Liver (tissue), 9 donors: ENCODE data around the gene STAM2. TPM values are rescaled to one million over a fixed set of nuclear protein-coding genes. Genes with fewer than 3 reads are reported as not detected.
A peak's percentile ranks its signal among the peaks of the same experiment; 100 is the strongest.
"Not testable (repeated sequence)": the region's sequence is repeated elsewhere in the genome, so short reads cannot be mapped to it uniquely, and the experiment has no call there.

Experiments
- DNase-seq: peaks from one replicate; pipeline ENCODE4 v3.0.0-alpha.2; 2017; ENCODE audit warnings: low spot score
- H3K27ac ChIP-seq, 2 donors: one replicate each; pipeline ENCODE4 v1.7.0; 2013; ENCODE audit warnings: inconsistent platforms in 2 of 2, low read length in 2 of 2, control low read depth in 1 of 2, low read depth in 1 of 2, mild to moderate bottlenecking in 1 of 2
- H3K27me3 ChIP-seq, 4 donors: one replicate each; pipeline versions ENCODE4 v1.6.1 to v1.7.0; 2013; ENCODE audit warnings: low read length in 3 of 4, inconsistent platforms in 1 of 4, mild to moderate bottlenecking in 1 of 4, moderate library complexity in 1 of 4; ENCODE audit not compliant: control insufficient read depth in 4 of 4, insufficient read depth in 4 of 4
- H3K36me3 ChIP-seq, 4 donors: one replicate each; pipeline versions ENCODE4 v1.6.1 to v1.7.0; 2013; ENCODE audit warnings: low read length in 3 of 4, mild to moderate bottlenecking in 3 of 4, low read depth in 1 of 4, moderate library complexity in 1 of 4; ENCODE audit not compliant: control insufficient read depth in 4 of 4, insufficient read depth in 3 of 4
- H3K4me1 ChIP-seq, 4 donors: one replicate each; pipeline versions ENCODE4 v1.6.1 to v1.7.0; 2013; ENCODE audit warnings: low read length in 3 of 4, mild to moderate bottlenecking in 3 of 4, moderate library complexity in 1 of 4; ENCODE audit not compliant: control insufficient read depth in 4 of 4, insufficient read depth in 4 of 4
- H3K4me3 ChIP-seq, 3 donors: one replicate each; pipeline versions ENCODE4 v1.6.1 to v1.7.0; 2013; ENCODE audit warnings: low read length in 3 of 3, control low read depth in 1 of 3, low read depth in 1 of 3, mild to moderate bottlenecking in 1 of 3
- H3K9ac ChIP-seq, 2 donors: one replicate each; pipeline ENCODE4 v1.7.0; 2013; ENCODE audit warnings: low read length in 2 of 2, mild to moderate bottlenecking in 2 of 2, moderate library complexity in 2 of 2, control low read depth in 1 of 2, low read depth in 1 of 2
- H3K9me3 ChIP-seq, 4 donors: one replicate each; pipeline versions ENCODE4 v1.6.1 to v1.7.0; 2013; ENCODE audit warnings: low read length in 3 of 4; ENCODE audit not compliant: control insufficient read depth in 4 of 4
- EGR1 ChIP-seq, 2 donors: IDR thresholded peaks; 2 replicates each; pipeline ENCODE4 v1.6.1; 2016 to 2018; ENCODE audit warnings: antibody characterized with exemption in 2 of 2, low read depth in 2 of 2
- FOXA1 ChIP-seq: IDR thresholded peaks from 2 replicates; pipeline ENCODE4 v1.6.1; 2016; ENCODE audit warnings: antibody characterized with exemption
- GABPA ChIP-seq, 2 donors: IDR thresholded peaks in 1 of 2; conservative IDR thresholded peaks in 1 of 2; 2 replicates each; pipeline ENCODE4 v1.6.1; 2016; ENCODE audit warnings: antibody characterized with exemption in 2 of 2, mild to moderate bottlenecking in 1 of 2, moderate library complexity in 1 of 2
- HNF4G ChIP-seq: IDR thresholded peaks from 2 replicates; pipeline ENCODE4 v1.6.1; 2016; ENCODE audit warnings: antibody characterized with exemption
- JUND ChIP-seq, 2 donors: IDR thresholded peaks; 2 replicates each; pipeline ENCODE4 v1.6.1; 2016; ENCODE audit warnings: antibody characterized with exemption in 2 of 2
- RAD21 ChIP-seq, 2 donors: IDR thresholded peaks; 2 replicates each; pipeline ENCODE4 v1.6.1; 2016; ENCODE audit warnings: antibody characterized with exemption in 2 of 2, mild to moderate bottlenecking in 2 of 2
- RXRA ChIP-seq, 2 donors: IDR thresholded peaks; 2 replicates each; pipeline ENCODE4 v1.6.1; 2017 to 2018; ENCODE audit warnings: antibody characterized with exemption in 2 of 2, mild to moderate bottlenecking in 1 of 2
- SP1 ChIP-seq: IDR thresholded peaks from 2 replicates; pipeline ENCODE4 v1.6.1; 2018; ENCODE audit warnings: antibody characterized with exemption, mild to moderate bottlenecking
- TAF1 ChIP-seq: conservative IDR thresholded peaks from 2 replicates; pipeline ENCODE4 v1.6.1; 2016; ENCODE audit warnings: antibody characterized with exemption, mild to moderate bottlenecking
- YY1 ChIP-seq: IDR thresholded peaks from 2 replicates; pipeline ENCODE4 v1.6.1; 2016; ENCODE audit warnings: antibody characterized with exemption, mild to moderate bottlenecking
- WGBS: extraction: QIAGEN DNeasy Blood & Tissue Kit; methylation state at CpG from one replicate; pipeline ENCODE4 v1.1.7; 2013; 5-methylcytosine and 5-hydroxymethylcytosine counted together
- polyA plus RNA-seq, 2 donors: library from polyadenylated mRNA; stranded (reverse) in 1 of 2; unstranded in 1 of 2; fragments of 200-250 nt in 1 of 2; fragments of >200 nt in 1 of 2; fragmentation: Nextera tagmentation in 1 of 2; extraction: Ambion mirVana in 1 of 2; gene quantifications; one replicate each; pipeline versions ENCODE4 v1.2.1 to v1.2.3, GENCODE V29; 2013 to 2015
- total RNA-seq, 2 donors: library from RNA; depleted of rRNA; stranded (reverse); fragments of >200 nt; gene quantifications; one replicate each; pipeline ENCODE4 v1.2.3, GENCODE V29; 2014
- TF ChIP-seq, protein P1 (sequence below): IDR thresholded peaks from 2 replicates; pipeline ENCODE4 v1.6.1; 2016; ENCODE audit warnings: antibody characterized with exemption
- TF ChIP-seq, protein P2 (sequence below): IDR thresholded peaks from 2 replicates; pipeline ENCODE4 v1.6.1; 2016; ENCODE audit warnings: antibody characterized with exemption
- TF ChIP-seq, protein P3 (sequence below): fragments of 150-350 bp; IDR thresholded peaks from 2 replicates; pipeline ENCODE4 v1.5.1; 2017; ENCODE audit warnings: improper control_type of control experiment, low read depth, low read length; ENCODE audit not compliant: missing input control
- TF ChIP-seq, protein P4 (sequence below): IDR thresholded peaks from 2 replicates; pipeline ENCODE4 v1.6.1; 2016; ENCODE audit warnings: antibody characterized with exemption
- donor health status: healthy.
- donor health status: healthy.
- donor health status: healthy.
- donor health status: healthy.
- donor health status: healthy.

Gene STAM2
- total and polyA plus RNA-seq, 4 donors: 4.0 to 18.0 (median 7.2) TPM

DNA sequence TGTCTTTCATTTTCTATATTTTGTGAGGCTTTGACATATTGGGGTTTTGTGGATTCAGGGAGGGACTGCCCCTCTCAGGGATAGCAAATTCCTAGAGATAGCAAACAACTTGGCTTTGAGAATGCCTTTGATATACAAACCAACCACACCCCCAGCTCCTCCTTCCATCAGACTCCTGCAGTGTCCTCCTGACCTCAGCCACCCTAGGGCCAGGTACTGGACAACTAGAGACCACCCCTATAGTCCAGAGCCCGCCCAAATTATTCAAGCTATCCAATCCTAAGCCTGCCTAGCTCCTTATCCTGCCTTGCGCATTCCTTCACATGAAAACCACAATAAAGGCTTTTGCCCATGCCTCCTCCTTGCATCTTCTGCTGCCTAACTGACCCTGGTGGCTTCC, 22.9 kb upstream of the STAM2 start:
- H3K36me3 ChIP-seq: no peaks in the 10 kb centered on the region
- 95% methylated on average over 2 of the region's 2 CpGs for WGBS
- TF ChIP-seq TAF1: no peak
- TF ChIP-seq EGR1 (IDR thresholded peaks at IDR 0.05; ENCODE audit: low read depth in 2 of 2): no peak
- TF ChIP-seq, protein P1, sequence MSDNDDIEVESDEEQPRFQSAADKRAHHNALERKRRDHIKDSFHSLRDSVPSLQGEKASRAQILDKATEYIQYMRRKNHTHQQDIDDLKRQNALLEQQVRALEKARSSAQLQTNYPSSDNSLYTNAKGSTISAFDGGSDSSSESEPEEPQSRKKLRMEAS: no peak
- TF ChIP-seq FOXA1: no peak
- no peak for TF ChIP-seq YY1
- no peak for TF ChIP-seq SP1
- no peak for TF ChIP-seq GABPA (IDR thresholded peaks at IDR 0.05 in 1 of 2, conservative IDR thresholded peaks at IDR 0.05 in 1 of 2)
- no peak for TF ChIP-seq RAD21 (IDR thresholded peaks at IDR 0.05)
- no peak for TF ChIP-seq RXRA (IDR thresholded peaks at IDR 0.05)
- no peak for TF ChIP-seq JUND (IDR thresholded peaks at IDR 0.05)
- TF ChIP-seq, protein P2, sequence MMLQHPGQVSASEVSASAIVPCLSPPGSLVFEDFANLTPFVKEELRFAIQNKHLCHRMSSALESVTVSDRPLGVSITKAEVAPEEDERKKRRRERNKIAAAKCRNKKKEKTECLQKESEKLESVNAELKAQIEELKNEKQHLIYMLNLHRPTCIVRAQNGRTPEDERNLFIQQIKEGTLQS: no peak
- TF ChIP-seq, protein P3, sequence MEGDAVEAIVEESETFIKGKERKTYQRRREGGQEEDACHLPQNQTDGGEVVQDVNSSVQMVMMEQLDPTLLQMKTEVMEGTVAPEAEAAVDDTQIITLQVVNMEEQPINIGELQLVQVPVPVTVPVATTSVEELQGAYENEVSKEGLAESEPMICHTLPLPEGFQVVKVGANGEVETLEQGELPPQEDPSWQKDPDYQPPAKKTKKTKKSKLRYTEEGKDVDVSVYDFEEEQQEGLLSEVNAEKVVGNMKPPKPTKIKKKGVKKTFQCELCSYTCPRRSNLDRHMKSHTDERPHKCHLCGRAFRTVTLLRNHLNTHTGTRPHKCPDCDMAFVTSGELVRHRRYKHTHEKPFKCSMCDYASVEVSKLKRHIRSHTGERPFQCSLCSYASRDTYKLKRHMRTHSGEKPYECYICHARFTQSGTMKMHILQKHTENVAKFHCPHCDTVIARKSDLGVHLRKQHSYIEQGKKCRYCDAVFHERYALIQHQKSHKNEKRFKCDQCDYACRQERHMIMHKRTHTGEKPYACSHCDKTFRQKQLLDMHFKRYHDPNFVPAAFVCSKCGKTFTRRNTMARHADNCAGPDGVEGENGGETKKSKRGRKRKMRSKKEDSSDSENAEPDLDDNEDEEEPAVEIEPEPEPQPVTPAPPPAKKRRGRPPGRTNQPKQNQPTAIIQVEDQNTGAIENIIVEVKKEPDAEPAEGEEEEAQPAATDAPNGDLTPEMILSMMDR: no peak
- no peak for TF ChIP-seq HNF4G
- no peaks in the 10 kb centered on the region for H3K27me3 ChIP-seq
- H3K4me1 ChIP-seq: no peaks in the 10 kb centered on the region
- no peak for DNase-seq
- H3K4me3 ChIP-seq: no peak overlapping the region
- H3K9ac ChIP-seq: no peak overlapping the region
- H3K9me3 ChIP-seq: no peaks in the 10 kb centered on the region
- no peak overlapping the region for H3K27ac ChIP-seq

DNA sequence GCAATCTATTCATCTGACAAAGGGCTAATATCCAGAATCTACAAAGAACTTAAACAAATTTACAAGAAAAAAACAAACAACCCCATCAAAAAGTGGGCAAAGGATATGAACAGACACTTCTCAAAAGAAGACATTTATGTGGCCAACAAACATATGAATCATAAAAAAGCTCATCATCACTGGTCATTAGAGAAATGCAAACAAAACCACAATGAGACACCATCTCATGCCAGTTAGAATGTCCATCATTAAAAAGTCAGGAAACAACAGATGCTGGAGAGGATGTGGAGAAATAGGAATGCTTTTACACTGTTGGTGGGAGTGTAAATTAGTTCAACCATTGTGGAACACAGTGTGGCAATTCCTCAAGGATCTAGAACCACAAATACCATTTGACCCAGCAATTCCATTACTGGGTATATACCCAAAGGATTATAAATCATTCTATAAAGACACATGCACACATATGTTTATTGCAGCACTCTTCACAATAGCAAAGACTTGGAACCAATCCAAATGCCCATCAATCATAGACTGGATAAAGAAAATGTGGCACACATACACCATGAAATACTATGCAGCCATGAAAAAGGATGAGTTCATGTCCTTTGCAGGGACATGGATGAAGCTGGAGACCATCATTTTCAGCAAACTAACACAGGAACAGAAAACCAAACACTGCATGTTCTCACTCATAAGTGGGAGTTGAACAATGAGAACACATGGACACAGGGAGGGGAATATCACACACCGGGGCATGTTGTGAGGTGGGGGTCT, 22.1 kb upstream of the STAM2 start:
- not testable (repeated sequence) for H3K27me3 ChIP-seq, H3K4me1 ChIP-seq, H3K27ac ChIP-seq, H3K4me3 ChIP-seq, H3K9ac ChIP-seq, H3K9me3 ChIP-seq, H3K36me3 ChIP-seq, DNase-seq
- WGBS: 33% methylated on average over 1 of the region's 1 CpG

DNA sequence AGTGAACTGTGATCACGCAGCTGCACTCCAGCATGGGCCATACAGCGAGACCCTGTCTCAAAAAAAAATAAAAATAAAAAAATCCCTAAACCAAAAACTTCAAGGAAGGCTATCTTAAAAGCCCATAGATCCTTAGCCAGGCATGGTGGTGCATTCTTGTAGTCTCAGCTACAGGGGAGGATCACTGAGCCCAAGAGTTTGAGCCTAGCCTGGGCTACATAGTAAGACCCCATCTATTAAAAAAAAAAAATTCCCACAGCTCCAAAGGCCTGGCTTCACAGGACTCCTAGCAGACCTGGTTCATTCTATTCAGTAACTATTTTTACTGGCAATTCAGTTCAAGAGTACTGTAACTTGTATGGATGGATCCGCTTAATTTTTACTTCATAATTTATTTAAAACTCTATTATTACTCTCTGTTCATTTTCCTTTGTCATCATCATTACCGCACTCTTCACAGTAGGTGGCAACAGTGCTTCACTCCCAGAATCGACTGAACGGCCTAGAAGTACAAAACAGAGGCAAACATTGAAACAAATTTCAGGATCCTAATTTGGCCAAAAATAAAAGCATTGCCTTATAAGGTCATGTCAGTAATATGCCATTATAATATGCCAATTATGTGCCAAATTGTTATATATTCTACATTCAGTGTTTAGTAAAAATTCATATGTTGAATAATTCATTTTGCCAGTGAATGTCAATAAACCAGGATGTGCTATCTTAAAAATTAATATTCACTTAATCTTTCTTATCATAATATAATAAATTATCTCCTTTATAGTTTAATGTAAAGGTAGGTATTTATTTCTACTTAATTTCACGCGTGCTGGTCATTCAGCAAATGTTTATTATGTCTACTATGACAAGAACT, 14.3 kb upstream of the STAM2 start:
- no peak overlapping the region for H3K27ac ChIP-seq
- no peaks in the 10 kb centered on the region for H3K9me3 ChIP-seq
- no peak overlapping the region for H3K9ac ChIP-seq
- H3K4me1 ChIP-seq: no peaks in the 10 kb centered on the region
- no peak for DNase-seq
- no peak overlapping the region for H3K4me3 ChIP-seq
- TF ChIP-seq EGR1 (IDR thresholded peaks at IDR 0.05; ENCODE audit: low read depth in 2 of 2) (no peak), RAD21 (IDR thresholded peaks at IDR 0.05) (peak; percentile 97 to 98), YY1 (no peak), GABPA (IDR thresholded peaks at IDR 0.05 in 1 of 2, conservative IDR thresholded peaks at IDR 0.05 in 1 of 2) (no peak), SP1 (no peak), RXRA (IDR thresholded peaks at IDR 0.05) (no peak)
- TF ChIP-seq, protein P4, sequence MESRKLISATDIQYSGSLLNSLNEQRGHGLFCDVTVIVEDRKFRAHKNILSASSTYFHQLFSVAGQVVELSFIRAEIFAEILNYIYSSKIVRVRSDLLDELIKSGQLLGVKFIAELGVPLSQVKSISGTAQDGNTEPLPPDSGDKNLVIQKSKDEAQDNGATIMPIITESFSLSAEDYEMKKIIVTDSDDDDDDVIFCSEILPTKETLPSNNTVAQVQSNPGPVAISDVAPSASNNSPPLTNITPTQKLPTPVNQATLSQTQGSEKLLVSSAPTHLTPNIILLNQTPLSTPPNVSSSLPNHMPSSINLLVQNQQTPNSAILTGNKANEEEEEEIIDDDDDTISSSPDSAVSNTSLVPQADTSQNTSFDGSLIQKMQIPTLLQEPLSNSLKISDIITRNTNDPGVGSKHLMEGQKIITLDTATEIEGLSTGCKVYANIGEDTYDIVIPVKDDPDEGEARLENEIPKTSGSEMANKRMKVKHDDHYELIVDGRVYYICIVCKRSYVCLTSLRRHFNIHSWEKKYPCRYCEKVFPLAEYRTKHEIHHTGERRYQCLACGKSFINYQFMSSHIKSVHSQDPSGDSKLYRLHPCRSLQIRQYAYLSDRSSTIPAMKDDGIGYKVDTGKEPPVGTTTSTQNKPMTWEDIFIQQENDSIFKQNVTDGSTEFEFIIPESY: no peak
- TF ChIP-seq, protein P3: peak; percentile 79
- H3K27me3 ChIP-seq: no peaks in the 10 kb centered on the region
- WGBS: 48% methylated on average over 8 of the region's 8 CpGs
- no peaks in the 10 kb centered on the region for H3K36me3 ChIP-seq

DNA sequence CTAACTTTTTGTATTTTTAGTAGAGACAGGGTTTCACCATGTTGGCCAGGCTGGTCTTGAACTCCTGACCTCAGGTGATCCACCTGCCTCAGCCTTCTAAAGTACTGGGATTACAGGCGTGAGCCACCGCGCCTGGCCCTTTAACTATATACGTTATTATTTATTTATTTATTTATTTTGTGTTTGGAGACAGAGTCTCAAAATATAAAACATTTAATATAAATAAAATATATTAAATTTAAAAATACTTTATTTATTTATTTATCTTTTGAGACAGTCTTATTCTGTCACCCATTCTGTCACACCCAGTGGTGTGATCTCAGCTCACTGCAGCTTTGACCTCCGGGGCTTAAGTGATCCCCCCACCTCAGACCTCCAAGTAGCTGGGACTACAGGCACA, 11.2 kb upstream of the STAM2 start:
- not testable (repeated sequence) for H3K9me3 ChIP-seq, H3K27me3 ChIP-seq, H3K27ac ChIP-seq, DNase-seq, H3K9ac ChIP-seq, H3K4me3 ChIP-seq, H3K4me1 ChIP-seq, H3K36me3 ChIP-seq
- 90% methylated on average over 5 of the region's 5 CpGs for WGBS
